Measurements from ENCODE around the gene CHL1. TPM values are rescaled to one million over a fixed set of nuclear protein-coding genes. Genes with fewer than 3 reads are reported as not detected.

CHL1 gene
- total and polyA plus RNA-seq, 2 experiments from 2014 or later: not detected

DNA sequence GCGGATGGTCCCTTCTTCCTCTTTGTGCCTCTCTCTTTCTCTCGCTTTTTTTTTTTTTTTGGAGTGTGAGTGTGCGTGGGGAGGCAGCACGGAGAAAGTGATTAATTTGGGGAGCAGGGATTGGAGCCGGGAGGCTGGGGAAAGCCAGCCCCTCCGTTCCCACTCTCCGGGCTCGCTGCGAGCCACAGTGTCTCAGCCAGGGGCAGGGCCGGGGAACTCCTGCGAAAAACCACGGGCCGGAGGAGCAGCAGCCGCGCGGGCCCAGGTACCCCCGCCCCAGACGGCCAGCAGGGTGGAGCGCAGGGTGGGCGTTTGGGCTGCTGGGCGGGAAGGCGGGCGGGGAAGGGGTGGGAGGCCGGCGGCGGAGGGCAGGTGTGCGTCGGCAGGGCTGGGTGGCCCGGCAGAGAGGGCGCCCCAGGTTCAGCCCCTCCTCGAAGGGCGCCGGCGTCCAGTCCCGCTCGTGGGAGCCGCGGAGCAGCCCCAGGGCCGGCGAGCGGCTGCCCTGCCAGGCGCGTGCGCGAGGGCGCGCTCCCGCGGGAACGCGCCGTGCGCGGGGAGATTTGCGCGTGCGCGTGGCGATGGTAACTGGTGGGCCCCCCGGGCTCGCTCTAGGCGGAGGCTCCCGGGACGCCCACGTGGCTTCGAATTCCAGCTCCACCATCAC is 1.4 kb downstream of the CHL1 start:
- no peak overlapping the region for H3K4me2 ChIP-seq (ENCODE audit: unreplicated experiment)
- in situ Hi-C loops (cut with MboI): no loop called here
- H3K4me3 ChIP-seq: no peak overlapping the region

DNA sequence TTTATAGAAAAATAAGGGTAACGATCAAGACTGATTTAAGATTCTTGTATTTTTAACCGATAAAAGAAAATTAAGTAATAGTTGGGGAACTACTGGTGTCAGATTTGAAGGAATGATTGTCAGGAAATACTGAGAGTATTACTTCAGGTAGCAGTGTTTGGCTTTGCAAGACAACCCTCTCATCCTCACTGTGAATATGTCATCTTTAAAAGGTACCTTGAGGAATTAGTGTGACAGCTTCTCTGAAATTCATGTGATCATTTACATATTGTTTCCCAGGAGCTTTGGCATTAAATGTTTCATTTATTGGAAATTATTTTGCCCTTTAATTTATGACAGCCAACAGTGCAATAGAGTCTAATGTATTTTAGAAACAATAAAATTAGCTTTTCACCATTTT is 3.3 kb downstream of the CHL1 start:
- Histone ChIP-seq H3K9ac (no peak overlapping the region), H3K79me2 (ENCODE audit: insufficient read depth) (no peaks in the 10 kb centered on the region), H4K20me1 (ENCODE audit: insufficient read depth) (no peaks in the 10 kb centered on the region), H3K27ac (no peak overlapping the region), H3K4me1 (ENCODE audit: insufficient read depth) (no peaks in the 10 kb centered on the region), H3K27me3 (replicated peaks; ENCODE audit: insufficient read depth) (peaks cover 38% of the 10 kb centered on the region), H3K4me3 (no peak overlapping the region), H2AFZ (no peak overlapping the region), H3K9me2 (ENCODE audit: insufficient read depth) (no peaks in the 10 kb centered on the region), H3F3A (ENCODE audit: insufficient read depth) (no peaks in the 10 kb centered on the region), H3K4me2 (ENCODE audit: unreplicated experiment) (no peak overlapping the region), H3K9me3 (ENCODE audit: low read depth) (no peaks in the 10 kb centered on the region), H3K36me3 (ENCODE audit: low read depth) (no peaks in the 10 kb centered on the region)
- in situ Hi-C loops (cut with MboI): no loop called here
- TF ChIP-seq EZH2phosphoT487 (IDR thresholded peaks at IDR 0.05; ENCODE audit: insufficient read depth, low read depth) (no peak), EZH2 (IDR thresholded peaks at IDR 0.05; ENCODE audit: insufficient read depth, poor library complexity, severe bottlenecking) (no peak)
- DNase-seq: no peak
- 83 to 92% methylated on average over 2 of the region's 2 CpGs for WGBS, 2 experiments (ENCODE audit: low coverage in 1 of 2, low lambda C conversion rate in 2 of 2, missing lambda C conversion rate in 2 of 2)

More for the DNA sequence above, 1.4 kb downstream of the CHL1 start:
- Histone ChIP-seq H3K27ac (no peak overlapping the region), H3K36me3 (ENCODE audit: low read depth) (no peaks in the 10 kb centered on the region), H3F3A (ENCODE audit: insufficient read depth) (no peaks in the 10 kb centered on the region), H3K9ac (no peak overlapping the region), H3K9me3 (ENCODE audit: low read depth) (no peaks in the 10 kb centered on the region), H3K4me1 (ENCODE audit: insufficient read depth) (no peaks in the 10 kb centered on the region), H2AFZ (no peak overlapping the region), H4K20me1 (ENCODE audit: insufficient read depth) (no peaks in the 10 kb centered on the region), H3K79me2 (ENCODE audit: insufficient read depth) (no peaks in the 10 kb centered on the region), H3K9me2 (ENCODE audit: insufficient read depth) (no peaks in the 10 kb centered on the region), H3K27me3 (replicated peaks; ENCODE audit: insufficient read depth) (peaks cover 39% of the 10 kb centered on the region)
- TF ChIP-seq EZH2phosphoT487 (IDR thresholded peaks at IDR 0.05; ENCODE audit: insufficient read depth, low read depth) (no peak), EZH2 (IDR thresholded peaks at IDR 0.05; ENCODE audit: insufficient read depth, poor library complexity, severe bottlenecking) (no peak)
- 2 to 4% methylated on average over 10 to 20 of the region's 66 CpGs for WGBS, 2 experiments (ENCODE audit: low coverage in 1 of 2, low lambda C conversion rate in 2 of 2, missing lambda C conversion rate in 2 of 2)
- DNase-seq: no peak

DNA sequence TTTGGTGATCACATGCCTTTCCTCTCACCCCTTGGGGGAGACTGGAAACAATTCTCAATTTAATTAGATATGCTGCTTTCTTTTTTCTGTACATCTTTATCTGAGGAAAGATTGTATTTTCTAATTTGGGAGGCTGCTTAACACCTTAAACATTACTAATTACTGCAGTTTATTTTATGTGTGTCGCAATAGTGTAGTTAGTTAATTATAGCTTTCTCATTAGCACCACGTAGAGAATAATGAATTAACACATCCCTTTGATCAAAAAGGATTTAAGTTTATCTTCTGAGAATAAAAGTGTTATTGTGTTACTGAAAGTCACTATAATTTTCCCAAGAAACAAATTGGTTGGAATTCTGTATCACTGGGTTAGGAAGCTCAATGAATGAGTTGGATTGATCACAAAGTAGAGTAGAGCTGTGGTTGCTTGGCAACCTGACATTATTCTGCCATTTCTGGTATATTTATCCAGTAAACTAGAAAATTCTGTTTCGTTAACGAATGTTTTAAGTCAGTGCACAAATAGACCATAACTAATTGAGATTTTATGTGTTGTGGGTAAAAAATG is 4.3 kb downstream of the CHL1 start:
- no peaks in the 10 kb centered on the region for H3K79me2 ChIP-seq (ENCODE audit: insufficient read depth)
- no peak for TF ChIP-seq EZH2 (IDR thresholded peaks at IDR 0.05; ENCODE audit: insufficient read depth, poor library complexity, severe bottlenecking)
- no peak for TF ChIP-seq EZH2phosphoT487 (IDR thresholded peaks at IDR 0.05; ENCODE audit: insufficient read depth, low read depth)
- H4K20me1 ChIP-seq (ENCODE audit: insufficient read depth): no peaks in the 10 kb centered on the region
- H3K9me3 ChIP-seq (ENCODE audit: low read depth): no peaks in the 10 kb centered on the region
- in situ Hi-C loops (cut with MboI): no loop called here
- no peaks in the 10 kb centered on the region for H3K9me2 ChIP-seq (ENCODE audit: insufficient read depth)
- H3K27ac ChIP-seq: no peak overlapping the region
- no peak overlapping the region for H3K4me2 ChIP-seq (ENCODE audit: unreplicated experiment)
- H3K9ac ChIP-seq: no peak overlapping the region
- DNase-seq: no peak
- WGBS, 2 experiments (ENCODE audit: low coverage in 1 of 2, low lambda C conversion rate in 2 of 2, missing lambda C conversion rate in 2 of 2): 65 to 66% methylated on average over 4 of the region's 4 CpGs
- no peaks in the 10 kb centered on the region for H3F3A ChIP-seq (ENCODE audit: insufficient read depth)
- no peak overlapping the region for H3K4me3 ChIP-seq
- H3K4me1 ChIP-seq (ENCODE audit: insufficient read depth): no peaks in the 10 kb centered on the region
- peaks cover 28% of the 10 kb centered on the region for H3K27me3 ChIP-seq (replicated peaks; ENCODE audit: insufficient read depth)
- no peak overlapping the region for H2AFZ ChIP-seq
- H3K36me3 ChIP-seq (ENCODE audit: low read depth): no peaks in the 10 kb centered on the region

DNA sequence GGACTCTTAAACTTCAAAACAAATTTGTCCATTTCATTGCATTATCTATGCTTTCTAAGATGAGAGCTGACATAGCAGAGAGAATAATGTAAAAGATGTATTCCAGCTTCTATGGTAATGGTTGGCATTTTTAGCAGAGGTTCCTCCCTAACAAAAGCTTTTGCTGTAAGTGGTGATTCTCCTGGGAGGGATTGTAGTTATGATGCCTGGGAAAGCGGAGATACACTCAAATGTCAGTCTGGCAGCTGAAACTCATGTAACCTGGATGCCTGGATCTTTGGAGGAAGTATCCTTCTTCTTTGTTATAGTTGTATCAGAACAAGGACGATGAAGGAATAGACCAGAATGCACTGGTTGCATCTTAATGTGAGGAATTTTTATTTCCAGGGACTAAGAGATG is 7.5 kb downstream of the CHL1 start:
- no peaks in the 10 kb centered on the region for H3K4me1 ChIP-seq (ENCODE audit: insufficient read depth)
- H2AFZ ChIP-seq: no peak overlapping the region
- no peaks in the 10 kb centered on the region for H3K9me2 ChIP-seq (ENCODE audit: insufficient read depth)
- H3K27ac ChIP-seq: no peak overlapping the region
- no peak overlapping the region for H3K4me3 ChIP-seq
- no peaks in the 10 kb centered on the region for H3K79me2 ChIP-seq (ENCODE audit: insufficient read depth)
- no peaks in the 10 kb centered on the region for H3K27me3 ChIP-seq (replicated peaks; ENCODE audit: insufficient read depth)
- no peaks in the 10 kb centered on the region for H3K36me3 ChIP-seq (ENCODE audit: low read depth)
- H3F3A ChIP-seq (ENCODE audit: insufficient read depth): no peaks in the 10 kb centered on the region
- H3K9ac ChIP-seq: no peak overlapping the region
- H3K4me2 ChIP-seq (ENCODE audit: unreplicated experiment): no peak overlapping the region
- 19 to 24% methylated on average over 2 of the region's 2 CpGs for WGBS, 2 experiments (ENCODE audit: low coverage in 1 of 2, low lambda C conversion rate in 2 of 2, missing lambda C conversion rate in 2 of 2)
- DNase-seq: no peak
- TF ChIP-seq EZH2 (IDR thresholded peaks at IDR 0.05; ENCODE audit: insufficient read depth, poor library complexity, severe bottlenecking) (no peak), EZH2phosphoT487 (IDR thresholded peaks at IDR 0.05; ENCODE audit: insufficient read depth, low read depth) (no peak)
- no peaks in the 10 kb centered on the region for H3K9me3 ChIP-seq (ENCODE audit: low read depth)
- in situ Hi-C loops (cut with MboI): no loop called here
- H4K20me1 ChIP-seq (ENCODE audit: insufficient read depth): no peaks in the 10 kb centered on the region
